Stomach (tissue), 9 donors: Measurements from ENCODE around the gene TLNRD1. TPM values are rescaled to one million over a fixed set of nuclear protein-coding genes. Genes with fewer than 3 reads are reported as not detected.

Source experiments
- DNase-seq, 2 donors: peaks; one replicate each; pipeline versions ENCODE4 v3.0.0 to v3.0.0-alpha.2; 2013 to 2019
- H3K27ac ChIP-seq, 5 donors: fragments of 200-600 bp in 4 of 5; sonication (generic) in 4 of 5; one replicate each; pipeline ENCODE4 v1.5.1; 2013 to 2019; ENCODE audit warnings: mild to moderate bottlenecking in 1 of 5, moderate library complexity in 1 of 5
- H3K27me3 ChIP-seq, 3 donors: fragments of 200-600 bp; sonication (generic); one replicate each; pipeline ENCODE4 v1.5.1; 2017 to 2019; ENCODE audit warnings: mixed run types in 1 of 3
- H3K36me3 ChIP-seq, 4 donors: fragments of 200-600 bp; sonication (generic); 1 replicate in 3 of 4; 2 replicates in 1 of 4; pipeline ENCODE4 v1.5.1; 2016 to 2019
- H3K4me1 ChIP-seq, 4 donors: fragments of 200-600 bp; sonication (generic); one replicate each; pipeline ENCODE4 v1.5.1; 2016 to 2019
- H3K4me3 ChIP-seq, 4 donors: fragments of 200-600 bp; sonication (generic) in 3 of 4; one replicate each; pipeline ENCODE4 v1.5.1; 2016 to 2019; ENCODE audit warnings: mild to moderate bottlenecking in 1 of 4
- H3K9me3 ChIP-seq, 4 donors: fragments of 200-600 bp; sonication (generic); one replicate each; pipeline ENCODE4 v1.5.1; 2016 to 2019
- EP300 ChIP-seq: sonication (generic); formaldehyde crosslinking; IDR thresholded peaks from one replicate; pipeline ENCODE4 v1.6.1; 2017; ENCODE audit warnings: antibody characterized with exemption
- POLR2A ChIP-seq, 4 donors: fragments of 450-650 bp; IDR thresholded peaks; one replicate each; pipeline ENCODE4 v1.6.1; 2016; ENCODE audit warnings: antibody characterized with exemption in 4 of 4, control low read depth in 2 of 4, mild to moderate bottlenecking in 1 of 4, moderate library complexity in 1 of 4
- POLR2AphosphoS5 ChIP-seq, 3 donors: sonication (generic); formaldehyde crosslinking; IDR thresholded peaks; one replicate each; pipeline ENCODE4 v1.6.1; 2016; ENCODE audit warnings: antibody characterized with exemption in 3 of 3
- WGBS, 5 donors: extraction: QIAGEN DNeasy Blood & Tissue Kit in 3 of 5; methylation state at CpG; one replicate each; pipeline versions ENCODE4 v1.1.5 to v1.1.7; 2013 to 2018; 5-methylcytosine and 5-hydroxymethylcytosine counted together
- intact Hi-C: fragments of 100-400 bp; cut with DNase I; formaldehyde crosslinking; loops from one replicate; pipeline ENCODE4 v1.15.1; 2023; ENCODE audit warnings: low total_unique reads
- polyA plus RNA-seq, 3 donors: library from polyadenylated mRNA; stranded (reverse); fragments of 200-250 nt; gene quantifications; one replicate each; pipeline ENCODE4 v1.2.3, GENCODE V29; 2013
- total RNA-seq, 5 donors: library from RNA; depleted of rRNA; stranded (reverse); fragments of >200 nt; gene quantifications; one replicate each; pipeline versions ENCODE4 v1.1.0 to v1.2.3, GENCODE V29; 2014 to 2016
- TF ChIP-seq, protein P1 (sequence below), 7 experiments: fragments of 450-650 bp in 4 of 7; fragments of 200-600 bp in 3 of 7; sonication (generic) in 3 of 7; IDR thresholded peaks; one replicate each; pipeline ENCODE4 v1.5.1; 2016 to 2019; ENCODE audit warnings: antibody characterized with exemption in 7 of 7, control low read depth in 2 of 7, mild to moderate bottlenecking in 1 of 7
- donor health status: healthy with polysubstance abuse.
- donor health status: Bipolar disorder and iron deficiency.
- donor health status: healthy.

TLNRD1 gene
- total and polyA plus RNA-seq, 8 donors: 1.8 to 88.3 (median 10.0) TPM

DNA sequence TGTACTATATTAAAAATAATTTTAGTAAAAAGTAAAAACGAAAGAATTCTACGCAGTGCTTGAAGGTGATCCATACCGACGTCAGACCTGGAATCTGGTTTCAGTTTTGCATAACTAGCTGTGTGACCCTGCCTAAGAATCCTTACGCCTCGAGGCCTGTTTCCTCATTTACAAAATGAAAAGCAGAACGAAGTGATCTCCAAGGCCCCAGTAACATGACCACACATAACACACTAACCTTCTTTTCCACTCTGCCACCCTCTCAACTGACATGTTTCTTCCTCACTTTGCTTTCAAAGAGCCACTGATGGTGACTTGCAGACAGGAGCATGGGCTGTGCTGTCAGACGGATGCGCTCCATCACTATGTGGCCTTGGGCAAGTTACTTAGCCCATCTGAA is 15.9 kb upstream of the TLNRD1 start:
- peak in 1 of 2 donors; percentile 41 for DNase-seq

DNA sequence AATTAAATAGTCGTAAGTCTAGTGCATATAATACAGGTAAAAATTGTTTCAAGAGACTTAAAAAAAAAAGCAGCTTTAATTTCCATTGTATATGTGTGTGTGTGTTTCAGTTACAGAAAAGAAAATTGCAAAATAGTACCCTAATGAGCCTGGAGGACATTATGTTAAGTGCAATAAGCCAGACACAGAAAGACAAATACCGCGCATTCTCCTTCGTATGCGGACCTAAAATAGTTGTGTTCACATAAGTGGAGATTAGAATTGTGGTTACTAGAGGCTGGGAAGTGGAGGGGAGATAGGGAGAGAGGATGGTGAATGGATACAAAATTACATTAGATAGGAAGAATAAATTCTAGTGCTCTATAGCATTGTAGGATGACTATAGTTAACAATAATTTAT is 14.7 kb upstream of the TLNRD1 start:
- H3K4me3 ChIP-seq: no peak overlapping the region
- WGBS, 5 donors: 71 to 82% (median 80%) methylated on average over 5 of the region's 5 CpGs
- no peak for TF ChIP-seq EP300
- no peak for TF ChIP-seq POLR2AphosphoS5 (IDR thresholded peaks at IDR 0.05)
- TF ChIP-seq POLR2A (IDR thresholded peaks at IDR 0.05): no peak
- TF ChIP-seq, protein P1, sequence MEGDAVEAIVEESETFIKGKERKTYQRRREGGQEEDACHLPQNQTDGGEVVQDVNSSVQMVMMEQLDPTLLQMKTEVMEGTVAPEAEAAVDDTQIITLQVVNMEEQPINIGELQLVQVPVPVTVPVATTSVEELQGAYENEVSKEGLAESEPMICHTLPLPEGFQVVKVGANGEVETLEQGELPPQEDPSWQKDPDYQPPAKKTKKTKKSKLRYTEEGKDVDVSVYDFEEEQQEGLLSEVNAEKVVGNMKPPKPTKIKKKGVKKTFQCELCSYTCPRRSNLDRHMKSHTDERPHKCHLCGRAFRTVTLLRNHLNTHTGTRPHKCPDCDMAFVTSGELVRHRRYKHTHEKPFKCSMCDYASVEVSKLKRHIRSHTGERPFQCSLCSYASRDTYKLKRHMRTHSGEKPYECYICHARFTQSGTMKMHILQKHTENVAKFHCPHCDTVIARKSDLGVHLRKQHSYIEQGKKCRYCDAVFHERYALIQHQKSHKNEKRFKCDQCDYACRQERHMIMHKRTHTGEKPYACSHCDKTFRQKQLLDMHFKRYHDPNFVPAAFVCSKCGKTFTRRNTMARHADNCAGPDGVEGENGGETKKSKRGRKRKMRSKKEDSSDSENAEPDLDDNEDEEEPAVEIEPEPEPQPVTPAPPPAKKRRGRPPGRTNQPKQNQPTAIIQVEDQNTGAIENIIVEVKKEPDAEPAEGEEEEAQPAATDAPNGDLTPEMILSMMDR (IDR thresholded peaks at IDR 0.05): no peak
- peaks cover 25 to 61% (median 43%) of the 10 kb centered on the region in 4 donors for H3K4me1 ChIP-seq
- intact Hi-C loops: no loop called here
- peaks cover 6 to 16% (median 10%) of the 10 kb centered on the region in 4 donors for H3K36me3 ChIP-seq
- no peak overlapping the region for H3K27ac ChIP-seq
- no peaks in the 10 kb centered on the region for H3K27me3 ChIP-seq
- DNase-seq: no peak
- H3K9me3 ChIP-seq: no peaks in the 10 kb centered on the region

More for the DNA sequence above, 15.9 kb upstream of the TLNRD1 start:
- intact Hi-C loops: no loop called here
- TF ChIP-seq POLR2A (IDR thresholded peaks at IDR 0.05): no peak
- TF ChIP-seq, protein P1 (IDR thresholded peaks at IDR 0.05): no peak
- no peak for TF ChIP-seq POLR2AphosphoS5 (IDR thresholded peaks at IDR 0.05)
- TF ChIP-seq EP300: no peak
- Histone ChIP-seq H3K27me3 (no peaks in the 10 kb centered on the region), H3K27ac (peak overlapping the region in 1 of 5 donors; percentile 34), H3K9me3 (no peaks in the 10 kb centered on the region), H3K36me3 (peaks cover 11 to 27% (median 21%) of the 10 kb centered on the region in 4 donors), H3K4me1 (peaks cover 24 to 52% (median 36%) of the 10 kb centered on the region in 4 donors), H3K4me3 (no peak overlapping the region)
- WGBS, 5 donors: 70 to 81% (median 74%) methylated on average over 9 of the region's 9 CpGs

DNA sequence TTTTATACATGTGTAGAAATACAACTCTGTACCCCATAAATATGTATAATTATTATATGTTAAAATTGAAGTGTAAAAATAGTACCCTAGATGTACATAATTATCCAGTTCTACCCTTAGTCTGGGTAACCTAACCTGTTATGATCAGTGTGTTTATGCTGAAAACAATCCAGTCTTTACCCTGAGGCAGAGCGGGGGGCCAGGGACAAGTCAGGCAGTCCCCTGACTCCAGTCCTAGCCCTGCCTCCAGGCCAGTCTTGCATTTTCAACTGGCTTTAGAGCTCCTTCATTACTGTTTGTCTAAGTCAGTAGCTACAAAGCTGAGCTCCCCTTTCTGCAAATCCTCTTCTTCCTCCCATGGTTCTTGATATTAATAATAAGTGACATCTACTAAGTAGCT is 14.2 kb upstream of the TLNRD1 start:
- 83 to 98% (median 97%) methylated on average over 1 of the region's 1 CpG for WGBS, 5 donors
- no peak for DNase-seq
- TF ChIP-seq, protein P1 (IDR thresholded peaks at IDR 0.05): no peak
- TF ChIP-seq POLR2A (IDR thresholded peaks at IDR 0.05) (no peak), POLR2AphosphoS5 (IDR thresholded peaks at IDR 0.05) (no peak), EP300 (no peak)
- Histone ChIP-seq H3K4me3 (no peak overlapping the region), H3K36me3 (peaks cover 4 to 11% (median 6%) of the 10 kb centered on the region in 4 donors), H3K9me3 (no peaks in the 10 kb centered on the region), H3K27me3 (no peaks in the 10 kb centered on the region), H3K27ac (no peak overlapping the region), H3K4me1 (peaks cover 25 to 67% (median 47%) of the 10 kb centered on the region in 4 donors)
- intact Hi-C loops: no loop called here

DNA sequence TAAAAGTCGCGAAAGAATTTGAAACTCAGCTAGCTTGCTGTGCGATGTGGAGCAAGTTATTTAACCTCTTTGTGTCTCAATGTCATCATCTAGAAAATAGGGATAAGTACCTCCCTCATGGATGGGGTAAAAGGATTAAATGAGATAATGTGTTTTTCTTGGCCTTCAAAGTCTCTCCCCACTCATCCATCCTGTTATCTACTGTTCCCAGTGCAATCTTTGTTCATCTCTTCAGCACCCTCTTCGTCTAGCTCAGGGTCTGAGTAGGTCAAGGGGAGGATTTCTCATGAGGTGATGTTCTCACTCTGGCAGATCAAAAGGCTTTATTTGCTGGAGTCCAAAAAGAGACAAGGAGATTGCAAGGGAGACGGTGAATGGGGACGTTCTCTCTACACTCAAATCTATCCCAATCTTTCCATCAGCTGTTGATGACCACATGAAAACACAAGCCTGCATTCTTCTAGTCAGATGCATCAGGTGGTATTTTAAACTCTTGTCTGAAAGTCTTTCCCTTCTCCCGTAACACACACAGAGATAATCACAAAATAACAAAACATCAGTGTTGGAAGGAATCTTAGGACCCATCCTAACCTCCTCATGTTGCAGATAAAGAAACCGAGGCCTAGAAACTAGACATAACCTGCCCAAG is 12.5 kb upstream of the TLNRD1 start:
- intact Hi-C loops: no loop called here
- H3K9me3 ChIP-seq: no peaks in the 10 kb centered on the region
- DNase-seq: no peak
- H3K4me1 ChIP-seq: peaks cover 25 to 72% (median 51%) of the 10 kb centered on the region in 4 donors
- no peak for TF ChIP-seq EP300
- TF ChIP-seq, protein P1 (IDR thresholded peaks at IDR 0.05): no peak
- TF ChIP-seq POLR2AphosphoS5 (IDR thresholded peaks at IDR 0.05): no peak
- peak overlapping the region in 1 of 5 donors; percentile 96 for H3K27ac ChIP-seq
- H3K36me3 ChIP-seq: no peaks in the 10 kb centered on the region
- 39 to 52% (median 49%) methylated on average over 8 of the region's 8 CpGs for WGBS, 5 donors
- no peaks in the 10 kb centered on the region for H3K27me3 ChIP-seq
- peak overlapping the region; percentile 81 to 97 (median 88) for H3K4me3 ChIP-seq
